SU-DHL-6 (cell line): ENCODE data around the gene ITPA.

Experiments
- H2AFZ ChIP-seq: fragments of 200-600 bp; sonication (generic); 2 replicates; pipeline ENCODE4 v1.6.1; 2014; ENCODE audit warnings: low read depth, mild to moderate bottlenecking, moderate library complexity, mixed read lengths, antibody characterized with exemption, low read length; ENCODE audit not compliant: severe bottlenecking
- H3F3A ChIP-seq: fragments of 200-600 bp; shearing (Covaris generic); 2 replicates; pipeline ENCODE4 v1.6.0; 2016; ENCODE audit warnings: antibody characterized with exemption, mild to moderate bottlenecking; ENCODE audit not compliant: insufficient read depth
- H3K27ac ChIP-seq: fragments of 200-600 bp; sonication (generic); 2 replicates; pipeline ENCODE4 v1.5.1; 2016; ENCODE audit warnings: low read depth, mild to moderate bottlenecking, low read length, moderate library complexity, mixed read lengths
- H3K27me3 ChIP-seq: fragments of 200-600 bp; sonication (generic), shearing (Covaris generic); 2 replicates; pipeline ENCODE4 v1.6.0; 2014; ENCODE audit warnings: mild to moderate bottlenecking, low read length
- H3K36me3 ChIP-seq: fragments of 200-600 bp; sonication (generic); 2 replicates; pipeline ENCODE4 v1.6.1; 2014; ENCODE audit warnings: mild to moderate bottlenecking, low read length, mixed read lengths
- H3K4me2 ChIP-seq: fragments of 300-600, 200-600 bp; shearing (Covaris generic), sonication (generic); 2 replicates; pipeline ENCODE4 v1.6.0; 2014; ENCODE audit warnings: low read length, low read depth, mild to moderate bottlenecking; ENCODE audit not compliant: poor library complexity, severe bottlenecking
- H3K4me3 ChIP-seq: fragments of 200-600 bp; sonication (generic); 2 replicates; pipeline ENCODE4 v1.5.1; 2014; ENCODE audit warnings: antibody characterized with exemption, low read length, mild to moderate bottlenecking, mixed read lengths; ENCODE audit not compliant: insufficient read depth, poor library complexity, severe bottlenecking
- H3K79me2 ChIP-seq: fragments of 200-600 bp; sonication (generic); 2 replicates; pipeline ENCODE4 v1.6.1; 2014; ENCODE audit warnings: mild to moderate bottlenecking, low read length, moderate library complexity; ENCODE audit not compliant: insufficient read depth
- H3K9ac ChIP-seq: fragments of 200-600 bp; sonication (generic); 2 replicates; pipeline ENCODE4 v1.7.0; 2014; ENCODE audit warnings: mild to moderate bottlenecking, low read length
- H3K9me2 ChIP-seq: fragments of 200-600 bp; sonication (generic); replicated peaks from 2 replicates; pipeline ENCODE4 v1.6.1; 2014; ENCODE audit warnings: low read length; ENCODE audit not compliant: insufficient read depth
- H3K9me3 ChIP-seq: fragments of 200-600 bp; sonication (generic); 2 replicates; pipeline ENCODE4 v1.6.1; 2014; ENCODE audit warnings: low read length, mixed read lengths; ENCODE audit not compliant: insufficient read depth
- H4K20me1 ChIP-seq: fragments of 200-600 bp; sonication (generic); 2 replicates; pipeline ENCODE4 v1.6.1; 2014; ENCODE audit warnings: low read depth, mild to moderate bottlenecking, antibody characterized with exemption, low read length, moderate library complexity, mixed read lengths
- EZH2phosphoT487 ChIP-seq: fragments of 200-600 bp; sonication (generic), shearing (Covaris generic); conservative IDR thresholded peaks from 2 replicates; pipeline ENCODE4 v1.6.1; 2018; ENCODE audit warnings: mild to moderate bottlenecking, antibody characterized with exemption, low read length, moderate library complexity, mixed read lengths
- TF ChIP-seq, protein P1 (sequence below): fragments of 200-600 bp; sonication (generic); IDR thresholded peaks from one replicate; pipeline ENCODE4 v1.5.1; 2017; ENCODE audit warnings: antibody characterized with exemption, mild to moderate bottlenecking, low read length, moderate library complexity; ENCODE audit not compliant: insufficient read depth, poor library complexity, severe bottlenecking

The ITPA gene

DNA sequence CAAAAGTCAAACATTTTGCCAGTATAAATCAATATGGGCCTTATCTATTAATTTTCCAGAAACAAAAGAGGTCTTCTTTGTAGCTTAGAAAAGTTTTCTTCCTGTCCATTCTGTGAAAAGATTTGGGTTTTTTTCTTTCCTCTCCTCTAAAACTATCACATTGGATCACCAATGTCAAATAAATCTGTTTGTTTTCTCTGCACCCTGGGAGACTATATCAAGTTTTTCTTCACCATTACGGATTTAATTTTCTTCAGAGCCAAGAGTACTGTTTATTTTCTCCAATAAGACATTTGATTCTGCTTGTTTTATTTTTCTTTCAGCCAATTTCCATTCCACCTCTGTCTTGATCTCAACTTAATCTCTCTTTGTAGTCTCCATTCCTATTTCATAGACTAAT lies 34.0 kb upstream of the ITPA start:
- Histone ChIP-seq H3K79me2 (no peaks in the 10 kb centered on the region), H3K9ac (no peak overlapping the region), H3F3A (peaks cover 13% of the 10 kb centered on the region; the same call in 1 of the 2 replicates), H3K27ac (no peak overlapping the region), H2AFZ (no peak overlapping the region), H3K27me3 (no peaks in the 10 kb centered on the region), H3K9me2 (no peaks in the 10 kb centered on the region), H3K36me3 (no peaks in the 10 kb centered on the region), H3K9me3 (no peaks in the 10 kb centered on the region), H3K4me2 (no peak overlapping the region), H3K4me3 (no peak overlapping the region), H4K20me1 (no peaks in the 10 kb centered on the region)
- no peak for TF ChIP-seq EZH2phosphoT487
- TF ChIP-seq, protein P1, sequence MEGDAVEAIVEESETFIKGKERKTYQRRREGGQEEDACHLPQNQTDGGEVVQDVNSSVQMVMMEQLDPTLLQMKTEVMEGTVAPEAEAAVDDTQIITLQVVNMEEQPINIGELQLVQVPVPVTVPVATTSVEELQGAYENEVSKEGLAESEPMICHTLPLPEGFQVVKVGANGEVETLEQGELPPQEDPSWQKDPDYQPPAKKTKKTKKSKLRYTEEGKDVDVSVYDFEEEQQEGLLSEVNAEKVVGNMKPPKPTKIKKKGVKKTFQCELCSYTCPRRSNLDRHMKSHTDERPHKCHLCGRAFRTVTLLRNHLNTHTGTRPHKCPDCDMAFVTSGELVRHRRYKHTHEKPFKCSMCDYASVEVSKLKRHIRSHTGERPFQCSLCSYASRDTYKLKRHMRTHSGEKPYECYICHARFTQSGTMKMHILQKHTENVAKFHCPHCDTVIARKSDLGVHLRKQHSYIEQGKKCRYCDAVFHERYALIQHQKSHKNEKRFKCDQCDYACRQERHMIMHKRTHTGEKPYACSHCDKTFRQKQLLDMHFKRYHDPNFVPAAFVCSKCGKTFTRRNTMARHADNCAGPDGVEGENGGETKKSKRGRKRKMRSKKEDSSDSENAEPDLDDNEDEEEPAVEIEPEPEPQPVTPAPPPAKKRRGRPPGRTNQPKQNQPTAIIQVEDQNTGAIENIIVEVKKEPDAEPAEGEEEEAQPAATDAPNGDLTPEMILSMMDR: no peak

DNA sequence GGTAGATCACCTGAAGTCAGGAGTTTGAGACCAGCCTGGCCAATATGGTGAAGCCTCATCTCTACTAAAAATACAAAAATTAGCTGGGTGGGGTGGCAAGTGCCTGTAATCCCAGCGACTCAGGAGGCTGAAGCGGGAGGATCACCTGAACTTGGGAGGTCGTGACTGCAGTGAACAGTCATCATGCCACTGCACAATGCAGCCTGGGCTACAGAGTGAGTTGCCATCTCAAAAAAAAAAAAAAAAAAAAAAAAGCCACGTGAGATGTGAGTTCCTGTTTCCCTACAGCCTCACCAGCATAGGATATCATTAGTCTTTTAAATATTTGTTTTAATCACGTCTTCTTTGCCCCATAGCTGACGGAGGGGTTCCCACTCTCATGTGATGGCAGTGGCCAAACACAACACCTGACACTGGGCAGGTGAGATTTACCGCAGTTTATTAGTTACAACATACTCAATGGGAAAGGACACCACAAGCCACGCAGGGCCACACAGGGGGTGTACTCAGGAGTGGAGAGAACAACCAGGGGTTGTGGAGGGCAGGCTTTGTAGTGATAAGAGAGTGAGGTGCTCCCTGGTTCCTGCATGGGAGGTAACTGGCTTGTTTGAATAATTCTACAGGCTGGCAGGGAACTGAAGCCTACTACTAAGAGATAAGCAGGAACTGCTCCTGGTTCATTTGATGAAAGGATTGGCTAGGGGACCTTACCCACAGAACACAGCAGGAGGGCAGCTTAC lies 31.4 kb upstream of the ITPA start:
- no peak overlapping the region for H3K9ac ChIP-seq
- no peaks in the 10 kb centered on the region for H3K27me3 ChIP-seq
- H3K9me2 ChIP-seq: no peaks in the 10 kb centered on the region
- no peaks in the 10 kb centered on the region for H3K9me3 ChIP-seq
- no peaks in the 10 kb centered on the region for H3K79me2 ChIP-seq
- peaks cover 13% of the 10 kb centered on the region; the same call in 1 of the 2 replicates for H3F3A ChIP-seq
- H3K4me2 ChIP-seq: no peak overlapping the region
- no peak overlapping the region for H3K4me3 ChIP-seq
- no peak overlapping the region for H2AFZ ChIP-seq
- no peaks in the 10 kb centered on the region for H4K20me1 ChIP-seq
- TF ChIP-seq EZH2phosphoT487: no peak
- TF ChIP-seq, protein P1: no peak
- no peak overlapping the region for H3K27ac ChIP-seq
- no peaks in the 10 kb centered on the region for H3K36me3 ChIP-seq

DNA sequence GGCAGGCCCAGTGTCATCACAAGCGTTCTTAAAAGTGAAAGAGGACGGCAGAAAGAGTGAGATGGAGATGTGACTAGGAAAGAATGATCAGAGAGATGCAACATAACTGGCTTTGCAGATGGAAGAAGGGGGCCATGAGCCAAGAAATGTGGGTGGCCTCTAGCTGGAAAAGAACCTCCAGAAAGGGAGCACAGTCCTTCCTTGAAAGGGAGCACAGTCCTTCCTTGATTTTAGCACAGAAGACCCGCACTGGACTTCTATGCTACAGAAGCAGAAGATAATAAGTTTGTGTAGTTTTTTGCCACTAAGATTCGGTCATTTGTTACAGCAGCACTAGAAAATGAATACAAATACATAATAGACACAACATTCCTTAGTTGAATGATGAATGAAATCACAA lies 29.0 kb upstream of the ITPA start:
- Histone ChIP-seq H3K4me2 (no peak overlapping the region), H3K9me2 (no peaks in the 10 kb centered on the region), H3K9me3 (no peaks in the 10 kb centered on the region), H3K27ac (no peak overlapping the region), H4K20me1 (no peaks in the 10 kb centered on the region), H3K36me3 (no peaks in the 10 kb centered on the region), H3K79me2 (no peaks in the 10 kb centered on the region), H3F3A (peaks cover 4% of the 10 kb centered on the region; the same call in 1 of the 2 replicates), H2AFZ (no peak overlapping the region), H3K27me3 (no peaks in the 10 kb centered on the region), H3K9ac (no peak overlapping the region), H3K4me3 (no peak overlapping the region)
- TF ChIP-seq, protein P1: no peak
- no peak for TF ChIP-seq EZH2phosphoT487
